DMS79 treated with DMSO at 0.1 percent for 48 hours (cell line): ENCODE results near the gene FRMPD1.
"Not testable (repeated sequence)": the region's sequence is repeated elsewhere in the genome, so short reads cannot be mapped to it uniquely, and the experiment has no call there.

Source experiments
- DNase-seq: peaks from one replicate; lab custom pipeline; 2025; lab: John Stamatoyannopoulos, UW

Gene FRMPD1

GRCh38 chr9:37732952-37733351, 82.2 kb downstream of the FRMPD1 start:
- DNase-seq, result no peak

GRCh38 chr9:37739222-37739621, 88.5 kb downstream of the FRMPD1 start:
- no peak for DNase-seq

- DNase-seq, result no peak
Measured at GRCh38 chr9:37740128-37740527, 89.4 kb downstream of the FRMPD1 start.

GRCh38 chr9:37740631-37741328, 90.0 kb downstream of the FRMPD1 start:
- no peak for DNase-seq

GRCh38 chr9:37745970-37746369, 95.2 kb downstream of the FRMPD1 start:
- DNase-seq, result no peak

GRCh38 chr9:37746448-37747270, 95.9 kb downstream of the FRMPD1 start:
- DNase-seq, result no peak

- peak; percentile 33 for DNase-seq
Measured at GRCh38 chr9:37747271-37747753, 96.6 kb downstream of the FRMPD1 start.

- DNase-seq, result no peak
Measured at GRCh38 chr9:37749129-37749528, 98.4 kb downstream of the FRMPD1 start.

- DNase-seq, result no peak
Measured at GRCh38 chr9:37751186-37751585, 100.4 kb downstream of the FRMPD1 start.

GRCh38 chr9:37751704-37752103, 101.0 kb downstream of the FRMPD1 start:
- DNase-seq, result not testable (repeated sequence)

- DNase-seq, result not testable (repeated sequence)
Measured at GRCh38 chr9:37752112-37752511, 101.4 kb downstream of the FRMPD1 start.

GRCh38 chr9:37752642-37753488, 102.1 kb downstream of the FRMPD1 start:
- no peak for DNase-seq

- DNase-seq, result peak; percentile 57
Measured at GRCh38 chr9:37753489-37754190, 102.9 kb downstream of the FRMPD1 start, which contains the start of gene TRMT10B. Gene TRMT10B, plus strand, starts transcription at chr9:37753805. Its CDS starts 8,127 bp downstream, at chr9:37761932.

- no peak for DNase-seq
Measured at GRCh38 chr9:37758747-37759146, 108.0 kb downstream of the FRMPD1 start.

GRCh38 chr9:37760416-37761161, 109.8 kb downstream of the FRMPD1 start:
- DNase-seq, result no peak

- no peak for DNase-seq
Measured at GRCh38 chr9:37761511-37761910, 110.8 kb downstream of the FRMPD1 start.

- DNase-seq, result not testable (repeated sequence)
Measured at GRCh38 chr9:37765263-37765662, 114.5 kb downstream of the FRMPD1 start.

- no peak for DNase-seq
Measured at GRCh38 chr9:37769306-37769705, 118.6 kb downstream of the FRMPD1 start.

GRCh38 chr9:37769995-37770394, 119.2 kb downstream of the FRMPD1 start:
- no peak for DNase-seq

GRCh38 chr9:37775216-37775919, 124.6 kb downstream of the FRMPD1 start:
- DNase-seq, result no peak
